Measurements from ENCODE around the gene KLK2. TPM values are rescaled to one million over a fixed set of nuclear protein-coding genes. Genes with fewer than 3 reads are reported as not detected.

The KLK2 gene
- total RNA-seq, 1 donor from 2014 or later: 1.8 TPM

DNA sequence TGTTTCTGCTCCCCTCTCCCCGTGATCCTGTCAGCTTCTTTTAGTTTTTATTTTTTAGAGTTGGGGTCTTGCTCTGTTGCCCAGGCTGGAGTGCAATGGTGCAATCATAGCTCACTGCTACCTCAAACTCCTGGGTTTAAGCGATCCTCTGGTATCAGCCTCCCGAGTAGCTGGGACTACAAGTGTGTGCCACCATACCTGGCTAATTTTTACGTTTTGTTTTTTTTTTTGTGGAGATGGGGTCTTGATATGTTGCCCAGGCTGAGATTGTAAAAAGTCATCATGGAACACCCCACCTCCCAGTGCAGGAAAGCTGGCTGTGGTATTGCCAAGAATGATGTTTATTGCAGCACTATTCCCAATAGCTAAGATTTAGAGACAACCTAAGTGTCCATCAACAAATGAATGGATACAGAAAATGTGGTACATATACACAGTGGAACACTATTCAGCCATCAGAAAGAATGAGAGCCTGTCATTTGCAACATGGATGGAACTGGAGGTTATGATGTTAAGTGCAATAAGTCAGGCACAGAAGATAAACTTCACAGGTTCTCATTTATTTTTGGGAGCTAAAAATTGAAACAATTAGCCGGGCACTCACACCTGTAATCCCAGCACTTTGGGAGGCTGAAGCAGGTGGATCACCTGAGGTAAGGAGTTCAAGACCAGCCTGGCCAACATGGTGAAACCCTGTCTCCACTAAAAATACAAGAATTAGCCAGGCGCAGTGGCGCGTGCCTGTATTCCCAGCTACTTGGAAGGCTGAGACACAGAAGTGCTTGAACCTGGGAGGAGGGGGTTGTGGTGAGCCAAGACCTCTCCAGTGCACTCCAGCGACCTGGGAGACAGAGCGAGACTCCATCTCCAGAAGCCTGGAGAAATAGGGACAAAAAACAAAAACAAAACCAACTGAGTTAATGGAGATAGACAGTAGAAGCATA lies 33.3 kb upstream of the KLK2 start:
- DNase-seq (no peak), ATAC-seq (ENCODE audit: low read depth) (no peak)
- intact Hi-C loops (cut with micrococcal nuclease): loop anchor here (2.0 to 5.0 kb wide), 2 partner anchors 57 to 83 kb away; no protein-coding TSS in a partner anchor
- Mint-ChIP-seq H3K4me1 (peaks cover 26% of the 10 kb centered on the region), H3K4me3 (no peak overlapping the region), H3K9me3 (peaks cover 19% of the 10 kb centered on the region), H3K36me3 (ENCODE audit: low read depth) (no peaks in the 10 kb centered on the region), H3K27me3 (peaks cover 24% of the 10 kb centered on the region), H3K27ac (no peak overlapping the region)
- TF ChIP-seq, protein P1, sequence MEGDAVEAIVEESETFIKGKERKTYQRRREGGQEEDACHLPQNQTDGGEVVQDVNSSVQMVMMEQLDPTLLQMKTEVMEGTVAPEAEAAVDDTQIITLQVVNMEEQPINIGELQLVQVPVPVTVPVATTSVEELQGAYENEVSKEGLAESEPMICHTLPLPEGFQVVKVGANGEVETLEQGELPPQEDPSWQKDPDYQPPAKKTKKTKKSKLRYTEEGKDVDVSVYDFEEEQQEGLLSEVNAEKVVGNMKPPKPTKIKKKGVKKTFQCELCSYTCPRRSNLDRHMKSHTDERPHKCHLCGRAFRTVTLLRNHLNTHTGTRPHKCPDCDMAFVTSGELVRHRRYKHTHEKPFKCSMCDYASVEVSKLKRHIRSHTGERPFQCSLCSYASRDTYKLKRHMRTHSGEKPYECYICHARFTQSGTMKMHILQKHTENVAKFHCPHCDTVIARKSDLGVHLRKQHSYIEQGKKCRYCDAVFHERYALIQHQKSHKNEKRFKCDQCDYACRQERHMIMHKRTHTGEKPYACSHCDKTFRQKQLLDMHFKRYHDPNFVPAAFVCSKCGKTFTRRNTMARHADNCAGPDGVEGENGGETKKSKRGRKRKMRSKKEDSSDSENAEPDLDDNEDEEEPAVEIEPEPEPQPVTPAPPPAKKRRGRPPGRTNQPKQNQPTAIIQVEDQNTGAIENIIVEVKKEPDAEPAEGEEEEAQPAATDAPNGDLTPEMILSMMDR (IDR thresholded peaks at IDR 0.05): no peak
- POLR2A ChIA-PET: interaction anchor here (0.6 kb wide), 1 partner anchor 313 kb away, joined by 5 read pairs; no protein-coding TSS in a partner anchor
- CTCF ChIA-PET: no interaction called here

DNA sequence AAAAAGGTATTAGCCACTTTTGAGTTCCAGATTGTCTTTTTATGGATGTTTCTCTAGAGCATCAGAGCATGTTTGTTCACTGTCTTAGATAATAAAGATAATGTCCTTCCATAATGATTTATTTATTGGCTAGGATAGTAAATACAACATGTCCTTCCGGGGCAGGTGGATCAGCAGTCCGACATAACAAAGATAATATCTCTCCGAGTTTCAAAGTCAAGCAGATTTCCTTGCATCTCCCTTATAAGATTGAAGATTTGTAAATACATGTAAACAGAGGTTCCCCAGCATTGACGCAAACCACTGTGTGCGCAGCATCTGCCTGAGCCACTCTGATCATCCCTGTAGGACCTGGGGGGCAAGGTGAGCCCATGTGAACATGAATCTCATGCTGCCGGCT lies 31.1 kb upstream of the KLK2 start:
- Mint-ChIP-seq H3K36me3 (ENCODE audit: low read depth) (no peaks in the 10 kb centered on the region), H3K4me3 (no peak overlapping the region), H3K27me3 (peaks cover 13% of the 10 kb centered on the region), H3K27ac (no peak overlapping the region), H3K4me1 (peaks cover 9% of the 10 kb centered on the region), H3K9me3 (peaks cover 19% of the 10 kb centered on the region)
- TF ChIP-seq, protein P1 (IDR thresholded peaks at IDR 0.05): no peak
- ATAC-seq (ENCODE audit: low read depth): no peak
- intact Hi-C loops (cut with micrococcal nuclease): no loop called here
- ChIA-PET CTCF (no interaction called here), POLR2A (no interaction called here)
- no peak for DNase-seq

DNA sequence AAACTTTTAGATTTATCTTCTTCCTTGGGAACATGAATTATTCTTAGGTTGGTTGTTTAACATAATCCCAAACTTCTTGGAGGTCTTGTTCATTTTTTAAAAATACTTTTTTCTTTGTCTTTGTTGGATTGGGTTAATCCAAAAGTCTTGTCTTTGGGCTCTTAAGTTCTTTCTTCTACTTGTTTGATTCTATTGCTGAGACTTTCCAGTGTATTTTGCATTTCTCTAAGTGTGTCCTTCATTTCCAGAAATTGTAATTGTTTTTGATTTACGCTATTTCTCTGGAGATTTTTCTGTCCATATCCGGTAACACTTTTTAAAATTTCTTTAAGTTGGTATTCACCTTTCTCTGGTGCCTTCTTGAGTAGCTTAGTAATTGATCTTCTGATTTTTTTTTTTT lies 30.0 kb upstream of the KLK2 start:
- TF ChIP-seq, protein P1 (IDR thresholded peaks at IDR 0.05): no peak
- ChIA-PET POLR2A (interaction anchor here (0.6 kb wide), 1 partner anchor 10 kb away, joined by 6 read pairs; no protein-coding TSS in a partner anchor), CTCF (no interaction called here)
- intact Hi-C loops (cut with micrococcal nuclease): no loop called here
- no peaks in the 10 kb centered on the region for H3K36me3 Mint-ChIP-seq (ENCODE audit: low read depth)
- H3K4me1 Mint-ChIP-seq: peaks cover 3% of the 10 kb centered on the region
- H3K9me3 Mint-ChIP-seq: peaks cover 19% of the 10 kb centered on the region
- peaks cover 6% of the 10 kb centered on the region for H3K27me3 Mint-ChIP-seq
- H3K4me3 Mint-ChIP-seq: no peak overlapping the region
- no peak for DNase-seq
- no peak overlapping the region for H3K27ac Mint-ChIP-seq
- no peak for ATAC-seq (ENCODE audit: low read depth)

DNA sequence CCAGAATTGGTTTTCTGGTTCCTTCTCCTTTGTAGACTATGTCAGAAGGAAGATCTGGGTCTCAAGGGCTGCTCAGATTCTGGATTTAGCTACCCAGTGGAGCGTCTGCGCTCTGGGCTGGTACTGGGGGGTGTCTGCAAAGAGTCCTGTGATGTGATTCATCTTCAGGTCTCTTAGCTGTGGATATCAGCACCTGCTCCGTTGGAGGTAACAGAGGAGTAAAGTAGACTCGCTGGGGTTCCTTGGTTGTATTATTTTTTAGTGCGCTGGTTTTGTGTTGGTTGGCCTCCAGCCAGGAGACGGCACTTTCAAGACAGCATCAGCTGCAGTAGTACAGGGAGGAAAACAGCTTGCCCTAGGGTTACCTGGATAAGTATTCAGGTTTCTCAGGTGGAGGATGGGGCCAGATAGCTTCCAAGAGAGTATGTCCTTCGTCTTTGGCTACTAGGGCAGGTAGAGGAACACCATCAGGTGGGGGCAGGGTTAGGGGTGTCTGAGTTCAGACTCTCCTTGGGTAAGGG lies 29.5 kb upstream of the KLK2 start:
- ChIA-PET CTCF (no interaction called here), POLR2A (no interaction called here)
- no peak for DNase-seq
- TF ChIP-seq, protein P1 (IDR thresholded peaks at IDR 0.05): no peak
- ATAC-seq (ENCODE audit: low read depth): no peak
- Mint-ChIP-seq H3K27ac (no peak overlapping the region), H3K4me1 (no peaks in the 10 kb centered on the region), H3K36me3 (ENCODE audit: low read depth) (no peaks in the 10 kb centered on the region), H3K4me3 (no peak overlapping the region), H3K9me3 (peaks cover 19% of the 10 kb centered on the region), H3K27me3 (peaks cover 7% of the 10 kb centered on the region)
- intact Hi-C loops (cut with micrococcal nuclease): no loop called here

DNA sequence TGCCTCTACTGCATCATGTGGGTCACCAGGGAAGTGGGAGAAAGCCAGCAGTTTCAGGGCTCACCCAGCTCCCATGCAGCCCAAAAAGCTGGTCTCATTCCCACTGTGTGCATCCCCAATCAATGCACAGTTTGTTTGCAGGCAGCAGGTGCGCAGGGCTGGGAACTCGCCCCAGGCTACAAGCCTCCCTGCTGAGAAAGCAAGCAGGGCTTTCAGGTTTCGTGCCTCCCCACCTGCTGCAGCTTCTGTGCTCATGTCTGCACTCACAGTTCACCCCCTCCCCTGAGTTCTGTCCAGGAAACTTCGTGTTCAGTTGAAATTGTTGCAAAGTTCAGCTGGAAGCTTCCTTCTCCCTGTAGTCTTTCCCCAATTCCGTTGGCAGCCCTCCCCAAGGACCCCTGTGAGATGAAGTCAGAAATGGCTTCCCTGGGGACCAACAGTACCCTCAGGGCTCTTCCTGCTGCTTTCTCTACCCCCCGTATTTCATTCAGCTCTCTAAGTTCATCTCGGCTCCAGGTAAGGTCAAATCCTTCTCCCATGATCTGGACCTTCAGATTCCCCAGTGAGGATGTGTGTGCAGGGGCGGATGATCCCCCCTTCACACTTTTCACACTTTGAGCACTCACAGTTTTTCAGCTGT lies 28.8 kb upstream of the KLK2 start:
- peaks cover 19% of the 10 kb centered on the region for H3K9me3 Mint-ChIP-seq
- intact Hi-C loops (cut with micrococcal nuclease): no loop called here

More for the DNA sequence above, 28.8 kb upstream of the KLK2 start:
- Mint-ChIP-seq H3K4me3 (no peak overlapping the region), H3K36me3 (ENCODE audit: low read depth) (no peaks in the 10 kb centered on the region), H3K4me1 (no peaks in the 10 kb centered on the region), H3K27ac (no peak overlapping the region), H3K27me3 (peaks cover 7% of the 10 kb centered on the region)
- ChIA-PET POLR2A (no interaction called here), CTCF (no interaction called here)
- ATAC-seq (ENCODE audit: low read depth) (no peak), DNase-seq (no peak)
- TF ChIP-seq, protein P1 (IDR thresholded peaks at IDR 0.05): no peak
